ENCODE data around the gene ATP10A. TPM values are rescaled to one million over a fixed set of nuclear protein-coding genes. Genes with fewer than 3 reads are reported as not detected.

ATP10A gene
- total and polyA plus RNA-seq, 9 of the 15 experiments (the other 6 are each of a cell fraction or from before 2014, with no cell fraction given), result 0.09 TPM; not detected in 8

DNA sequence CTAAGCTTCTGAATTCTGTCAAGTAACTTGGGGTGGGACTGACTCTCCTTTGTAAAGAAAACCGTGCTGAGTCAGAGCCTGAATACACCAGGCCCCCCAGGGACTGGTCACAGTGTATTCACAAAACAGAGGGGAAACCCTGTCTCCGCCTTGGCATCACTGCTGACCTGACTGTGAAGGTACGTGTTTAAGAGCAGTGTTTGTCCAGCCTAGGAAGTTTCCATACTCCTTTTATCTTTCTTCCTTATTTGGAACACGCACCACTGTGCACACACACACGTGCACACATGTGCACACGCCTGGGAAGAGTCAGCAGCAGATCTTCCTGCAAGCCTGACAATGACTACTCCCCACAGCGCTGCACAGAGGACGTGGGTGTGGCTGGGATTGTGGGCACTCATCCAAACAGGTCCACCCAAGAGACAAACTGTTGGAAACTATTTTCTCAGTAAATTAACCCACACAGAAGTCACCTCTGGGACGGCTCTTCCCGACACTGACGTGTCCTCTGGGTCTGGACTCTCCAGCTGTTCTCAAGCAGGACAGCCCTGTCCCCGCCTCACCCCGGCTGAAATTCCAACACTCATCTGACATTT is 87.7 kb downstream of the ATP10A start:
- Histone ChIP-seq H4K20me1 (replicated peaks; ENCODE audit: control insufficient read depth, insufficient read depth, low read length) (no peaks in the 10 kb centered on the region), H3K79me2 (ENCODE audit: control insufficient read depth, insufficient read depth, low read length) (no peaks in the 10 kb centered on the region), H3K27ac (ENCODE audit: extremely low read depth, low read depth, low read length) (no peak overlapping the region), H3K36me3 (ENCODE audit: control insufficient read depth, insufficient read depth, low read length) (no peaks in the 10 kb centered on the region), H3K4me1 (replicated peaks in 1 of 2; ENCODE audit: control insufficient read depth in 2 of 2, insufficient read depth in 2 of 2, low read length in 2 of 2) (peaks cover 0 to 5% of the 10 kb centered on the region in 2 experiments; a peak in 2 of 5 replicates), H3K9me1 (ENCODE audit: control insufficient read depth, insufficient read depth, low read length) (no peaks in the 10 kb centered on the region), H3K9ac (ENCODE audit: insufficient read depth in 1 of 2, low read depth in 2 of 2, low read length in 2 of 2) (no peak overlapping the region), H3K9me3 (replicated peaks; ENCODE audit: control insufficient read depth, insufficient read depth, low read depth, low read length) (no peaks in the 10 kb centered on the region), H3K4me2 (ENCODE audit: insufficient read depth, low read length) (no peak overlapping the region), H2AFZ (ENCODE audit: low read depth, low read length) (no peak overlapping the region; the same call in 1 of the 2 replicates), H3K27me3 (ENCODE audit: control insufficient read depth in 2 of 2, insufficient read depth in 2 of 2, low read length in 2 of 2) (peaks cover 5 to 35% of the 10 kb centered on the region in 2 experiments; a peak in 4 of 5 replicates), H3K4me3 (no peak overlapping the region)
- BruUV-seq (replicated peaks), result no TSS peak
- ChIA-PET POLR2A (no interaction called here), CTCF (ENCODE audit: low intra/inter-chr PET ratio) (interaction anchor here (0.6 kb wide), 1 partner anchor 1907 kb away, joined by 3 read pairs; no protein-coding TSS in a partner anchor)
- ATAC-seq (peak; percentile 34), FAIRE-seq (no peak), DNase-seq (ENCODE audit: extremely low read depth in 1 of 4, low spot score in 3 of 4) (no peak)
- in situ Hi-C loops (cut with MboI), result no loop called here
- under 1% methylated on average over 11 of the region's 13 CpGs for WGBS (ENCODE audit: insufficient coverage, low coverage, missing lambda C conversion rate)
- intact Hi-C loops (cut with micrococcal nuclease), result no loop called here
- no peak for TF ChIP-seq RAD51 (IDR thresholded peaks at IDR 0.05; ENCODE audit: borderline replicate concordance, low read depth)
- 0 out of 2 replicates have a peak, but pooled peaks have one; percentile 12 for TF ChIP-seq NFIC (IDR thresholded peaks at IDR 0.05)
- peak; percentile 88 for TF ChIP-seq BHLHE40 (IDR thresholded peaks at IDR 0.05; ENCODE audit: low read length)
- no peak for TF ChIP-seq POLR2AphosphoS2 (IDR thresholded peaks at IDR 0.05; ENCODE audit: low read length)
- TF ChIP-seq, protein P1, sequence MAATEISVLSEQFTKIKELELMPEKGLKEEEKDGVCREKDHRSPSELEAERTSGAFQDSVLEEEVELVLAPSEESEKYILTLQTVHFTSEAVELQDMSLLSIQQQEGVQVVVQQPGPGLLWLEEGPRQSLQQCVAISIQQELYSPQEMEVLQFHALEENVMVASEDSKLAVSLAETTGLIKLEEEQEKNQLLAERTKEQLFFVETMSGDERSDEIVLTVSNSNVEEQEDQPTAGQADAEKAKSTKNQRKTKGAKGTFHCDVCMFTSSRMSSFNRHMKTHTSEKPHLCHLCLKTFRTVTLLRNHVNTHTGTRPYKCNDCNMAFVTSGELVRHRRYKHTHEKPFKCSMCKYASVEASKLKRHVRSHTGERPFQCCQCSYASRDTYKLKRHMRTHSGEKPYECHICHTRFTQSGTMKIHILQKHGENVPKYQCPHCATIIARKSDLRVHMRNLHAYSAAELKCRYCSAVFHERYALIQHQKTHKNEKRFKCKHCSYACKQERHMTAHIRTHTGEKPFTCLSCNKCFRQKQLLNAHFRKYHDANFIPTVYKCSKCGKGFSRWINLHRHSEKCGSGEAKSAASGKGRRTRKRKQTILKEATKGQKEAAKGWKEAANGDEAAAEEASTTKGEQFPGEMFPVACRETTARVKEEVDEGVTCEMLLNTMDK (IDR thresholded peaks at IDR 0.05; ENCODE audit: borderline replicate concordance, insufficient read depth, low read depth, low read length, poor library complexity, severe bottlenecking), result no peak
- no peak for TF ChIP-seq ILF3 (IDR thresholded peaks at IDR 0.05; ENCODE audit: borderline replicate concordance)
- no peak for TF ChIP-seq ZNF316 (IDR thresholded peaks at IDR 0.05)
- no peak for TF ChIP-seq ARID2 (IDR thresholded peaks at IDR 0.05)
- TF ChIP-seq, protein P2, sequence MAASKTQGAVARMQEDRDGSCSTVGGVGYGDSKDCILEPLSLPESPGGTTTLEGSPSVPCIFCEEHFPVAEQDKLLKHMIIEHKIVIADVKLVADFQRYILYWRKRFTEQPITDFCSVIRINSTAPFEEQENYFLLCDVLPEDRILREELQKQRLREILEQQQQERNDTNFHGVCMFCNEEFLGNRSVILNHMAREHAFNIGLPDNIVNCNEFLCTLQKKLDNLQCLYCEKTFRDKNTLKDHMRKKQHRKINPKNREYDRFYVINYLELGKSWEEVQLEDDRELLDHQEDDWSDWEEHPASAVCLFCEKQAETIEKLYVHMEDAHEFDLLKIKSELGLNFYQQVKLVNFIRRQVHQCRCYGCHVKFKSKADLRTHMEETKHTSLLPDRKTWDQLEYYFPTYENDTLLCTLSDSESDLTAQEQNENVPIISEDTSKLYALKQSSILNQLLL (CRISPR knock-in tag; IDR thresholded peaks at IDR 0.05; ENCODE audit: borderline replicate concordance), result no peak
- no peak for TF ChIP-seq HDAC6 (IDR thresholded peaks at IDR 0.05; ENCODE audit: low read depth, low read length)
- TF ChIP-seq ZC3H4 (CRISPR knock-in tag; IDR thresholded peaks at IDR 0.05; ENCODE audit: borderline replicate concordance), result no peak
- TF ChIP-seq ZNF3 (CRISPR knock-in tag; IDR thresholded peaks at IDR 0.05), result no peak
- TF ChIP-seq ZNF282 (CRISPR knock-in tag; IDR thresholded peaks at IDR 0.05), result no peak
- TF ChIP-seq ZNF197 (CRISPR knock-in tag; IDR thresholded peaks at IDR 0.05; ENCODE audit: low read depth), result no peak
- TF ChIP-seq KDM1A (IDR thresholded peaks at IDR 0.05), result peak in 1 of 2 experiments; percentile 69; a peak in 2 of 4 replicates
- no peak for TF ChIP-seq SRSF7 (optimal IDR thresholded peaks at IDR 0.05; ENCODE audit: low read depth, low read length)
- TF ChIP-seq JUND (IDR thresholded peaks at IDR 0.05; ENCODE audit: borderline replicate concordance, low read depth, low read length), result no peak
- 0 out of 3 replicates have a peak, but pooled peaks have one; percentile 13 for TF ChIP-seq JUND (tag; IDR thresholded peaks at IDR 0.05; ENCODE audit: borderline replicate concordance, low read depth, low read length)
- no peak for TF ChIP-seq ZNF165 (CRISPR knock-in tag; IDR thresholded peaks at IDR 0.05; ENCODE audit: borderline replicate concordance)
